Mononuclear cell (primary cell): Measurements from ENCODE around the gene OR2AJ1. TPM values are rescaled to one million over a fixed set of nuclear protein-coding genes. Genes with fewer than 3 reads are reported as not detected.

Experiments used
- H3K27me3 ChIP-seq: 2 replicates; pipeline ENCODE4 v1.6.0; 2011; ENCODE audit warnings: low read length, control low read depth; ENCODE audit not compliant: insufficient read depth
- H3K4me1 ChIP-seq: 2 replicates; pipeline ENCODE4 v1.5.1; 2011; ENCODE audit warnings: mild to moderate bottlenecking, low read length, control low read depth; ENCODE audit not compliant: insufficient read depth
- H3K4me3 ChIP-seq: 2 replicates; pipeline ENCODE4 v1.5.1; 2011; ENCODE audit warnings: mild to moderate bottlenecking, low read length, moderate library complexity
- H3K9me3 ChIP-seq: 2 replicates; pipeline ENCODE4 v1.5.1; 2011; ENCODE audit warnings: low read depth, mild to moderate bottlenecking, control low read depth, low read length
- total RNA-seq: library from RNA; depleted of rRNA; stranded (reverse); fragments of >200 nt; gene quantifications from one replicate; pipeline ENCODE4 v1.2.3, GENCODE V29; 2012

OR2AJ1 gene
- not detected for total RNA-seq

GRCh38 chr1:247924868-247925267 lies at the start of gene OR2AJ1:
Gene OR2AJ1 (plus strand): TSS chr1:247924889. CDS start chr1:247933769, 8,880 bp downstream.
- no peaks in the 10 kb centered on the region for H3K4me1 ChIP-seq
- H3K9me3 ChIP-seq: no peaks in the 10 kb centered on the region
- no peak within 1 kb of the TSS for H3K4me3 ChIP-seq
- H3K27me3 ChIP-seq: no peaks in the 10 kb centered on the region

- no peaks in the 10 kb centered on the region for H3K4me1 ChIP-seq
- no peak overlapping the region for H3K4me3 ChIP-seq
- H3K27me3 ChIP-seq: no peaks in the 10 kb centered on the region
- no peaks in the 10 kb centered on the region for H3K9me3 ChIP-seq
These were observed 41.3 kb upstream of the OR2AJ1 start for GRCh38 chr1:247883346-247883745.

- Histone ChIP-seq H3K27me3 (no peaks in the 10 kb centered on the region), H3K4me1 (no peaks in the 10 kb centered on the region), H3K4me3 (no peak overlapping the region), H3K9me3 (no peaks in the 10 kb centered on the region)
These were observed 39.8 kb upstream of the OR2AJ1 start for GRCh38 chr1:247884797-247885413.

GRCh38 chr1:247895163-247895637 lies 29.5 kb upstream of the OR2AJ1 start, which contains the start of gene OR2W3:
Gene OR2W3 (plus strand): TSS chr1:247895587. CDS start chr1:247895587, 0 bp downstream.
- Histone ChIP-seq H3K4me1 (no peaks in the 10 kb centered on the region), H3K9me3 (no peaks in the 10 kb centered on the region), H3K4me3 (no peak within 1 kb of the TSS), H3K27me3 (no peaks in the 10 kb centered on the region)

- H3K27me3 ChIP-seq: no peaks in the 10 kb centered on the region
- H3K9me3 ChIP-seq: no peaks in the 10 kb centered on the region
- H3K4me3 ChIP-seq: no peak overlapping the region
- H3K4me1 ChIP-seq: no peaks in the 10 kb centered on the region
These were observed 28.7 kb upstream of the OR2AJ1 start for GRCh38 chr1:247895976-247896375.

- no peak overlapping the region for H3K4me3 ChIP-seq
- peaks cover 6% of the 10 kb centered on the region for H3K4me1 ChIP-seq
- H3K9me3 ChIP-seq: no peaks in the 10 kb centered on the region
- H3K27me3 ChIP-seq: no peaks in the 10 kb centered on the region
These were observed 20.6 kb upstream of the OR2AJ1 start for GRCh38 chr1:247904122-247904521.

- Histone ChIP-seq H3K4me1 (peaks cover 6% of the 10 kb centered on the region), H3K4me3 (no peak overlapping the region), H3K27me3 (no peaks in the 10 kb centered on the region), H3K9me3 (no peaks in the 10 kb centered on the region)
These were observed 19.5 kb upstream of the OR2AJ1 start for GRCh38 chr1:247905181-247905580.

GRCh38 chr1:247905910-247906503 lies 18.7 kb upstream of the OR2AJ1 start:
- Histone ChIP-seq H3K4me1 (peaks cover 6% of the 10 kb centered on the region), H3K4me3 (peak overlapping the region; percentile 42), H3K27me3 (no peaks in the 10 kb centered on the region), H3K9me3 (no peaks in the 10 kb centered on the region)

GRCh38 chr1:247906504-247907047 lies 18.1 kb upstream of the OR2AJ1 start:
- H3K27me3 ChIP-seq: no peaks in the 10 kb centered on the region
- peak overlapping the region; percentile 42 for H3K4me3 ChIP-seq
- no peaks in the 10 kb centered on the region for H3K9me3 ChIP-seq

GRCh38 chr1:247908766-247909165 lies 15.9 kb upstream of the OR2AJ1 start:
- Histone ChIP-seq H3K27me3 (no peaks in the 10 kb centered on the region), H3K9me3 (no peaks in the 10 kb centered on the region), H3K4me1 (peaks cover 6% of the 10 kb centered on the region), H3K4me3 (no peak overlapping the region)

More at GRCh38 chr1:247906504-247907047, 18.1 kb upstream of the OR2AJ1 start:
- peaks cover 6% of the 10 kb centered on the region for H3K4me1 ChIP-seq

- Histone ChIP-seq H3K27me3 (no peaks in the 10 kb centered on the region), H3K9me3 (no peaks in the 10 kb centered on the region), H3K4me3 (no peak overlapping the region), H3K4me1 (no peaks in the 10 kb centered on the region)
These were observed 10.9 kb upstream of the OR2AJ1 start for GRCh38 chr1:247913786-247914185.

- Histone ChIP-seq H3K27me3 (no peaks in the 10 kb centered on the region), H3K4me1 (no peaks in the 10 kb centered on the region), H3K9me3 (no peaks in the 10 kb centered on the region), H3K4me3 (no peak overlapping the region)
These were observed 9.6 kb upstream of the OR2AJ1 start for GRCh38 chr1:247914941-247915662.

- H3K4me3 ChIP-seq: no peak within 1 kb of the TSS
- no peaks in the 10 kb centered on the region for H3K9me3 ChIP-seq
- H3K4me1 ChIP-seq: no peaks in the 10 kb centered on the region
- H3K27me3 ChIP-seq: no peaks in the 10 kb centered on the region
These were observed 4.7 kb upstream of the OR2AJ1 start, which contains the start of gene OR2T8 for GRCh38 chr1:247919952-247920351. Gene OR2T8 (plus strand): TSS chr1:247920252. CDS start chr1:247921018, 766 bp downstream.

- no peaks in the 10 kb centered on the region for H3K27me3 ChIP-seq
- H3K4me3 ChIP-seq: no peak overlapping the region
- no peaks in the 10 kb centered on the region for H3K9me3 ChIP-seq
- H3K4me1 ChIP-seq: no peaks in the 10 kb centered on the region
These were observed 748 bp upstream of the OR2AJ1 start for GRCh38 chr1:247923941-247924340.

GRCh38 chr1:247933989-247934388 lies 9.3 kb downstream of the OR2AJ1 start:
- no peaks in the 10 kb centered on the region for H3K4me1 ChIP-seq
- H3K9me3 ChIP-seq: no peaks in the 10 kb centered on the region
- no peak overlapping the region for H3K4me3 ChIP-seq
- H3K27me3 ChIP-seq: no peaks in the 10 kb centered on the region
